Mesothelial cell of epicardium (in vitro differentiated cells): ENCODE measurements around the gene TANGO6. TPM values are rescaled to one million over a fixed set of nuclear protein-coding genes. Genes with fewer than 3 reads are reported as not detected.

Experiments
- DNase-seq, 2 experiments: peaks; one replicate each; pipeline ENCODE4 v3.0.0; 2021; ENCODE audit warnings: low spot score in 2 of 2; ENCODE audit not compliant: unreplicated experiment in 2 of 2
- H3K27ac Mint-ChIP-seq: 2 replicates; pipeline ENCODE4 v1.8.0; 2021; ENCODE audit warnings: mixed read lengths
- H3K27me3 Mint-ChIP-seq: 2 replicates; pipeline ENCODE4 v1.8.0; 2021; ENCODE audit warnings: low read depth, mixed read lengths
- H3K36me3 Mint-ChIP-seq: 2 replicates; pipeline ENCODE4 v1.8.0; 2021; ENCODE audit warnings: mixed read lengths
- H3K4me1 Mint-ChIP-seq: 2 replicates; pipeline ENCODE4 v1.8.0; 2021; ENCODE audit warnings: mixed read lengths
- H3K4me3 Mint-ChIP-seq: 2 replicates; pipeline ENCODE4 v1.8.0; 2021; ENCODE audit warnings: mild to moderate bottlenecking, moderate library complexity, mixed read lengths
- H3K9me3 Mint-ChIP-seq: 2 replicates; pipeline ENCODE4 v1.8.0; 2021; ENCODE audit warnings: mixed read lengths
- CTCF ChIP-seq: fragments of 200-600 bp; sonication (generic); IDR thresholded peaks from one replicate; pipeline ENCODE4 v1.5.0; 2021; ENCODE audit warnings: antibody characterized with exemption; ENCODE audit not compliant: unreplicated experiment
- total RNA-seq: library from RNA; stranded (reverse); gene quantifications from 3 replicates; pipeline ENCODE4 v1.2.1, GENCODE V29; 2021

Gene TANGO6
- total RNA-seq, 1 donor from 2014 or later = 12.8 TPM

GRCh38 chr16:68951991-68952877 is 108.9 kb downstream of the TANGO6 start:
- no peak for TF ChIP-seq CTCF
- Mint-ChIP-seq H3K4me3 (no peak overlapping the region), H3K27me3 (no peaks in the 10 kb centered on the region), H3K9me3 (peaks cover 3% of the 10 kb centered on the region), H3K27ac (no peak overlapping the region), H3K36me3 (no peaks in the 10 kb centered on the region), H3K4me1 (no peaks in the 10 kb centered on the region)
- no peak for DNase-seq

GRCh38 chr16:68954911-68955635 is 111.7 kb downstream of the TANGO6 start:
- no peaks in the 10 kb centered on the region for H3K4me1 Mint-ChIP-seq
- no peaks in the 10 kb centered on the region for H3K27me3 Mint-ChIP-seq
- no peak for DNase-seq
- H3K27ac Mint-ChIP-seq = no peak overlapping the region
- no peak overlapping the region for H3K4me3 Mint-ChIP-seq
- no peak for TF ChIP-seq CTCF
- H3K9me3 Mint-ChIP-seq = no peaks in the 10 kb centered on the region
- no peaks in the 10 kb centered on the region for H3K36me3 Mint-ChIP-seq

- TF ChIP-seq CTCF = no peak
- H3K4me1 Mint-ChIP-seq = no peaks in the 10 kb centered on the region
- no peaks in the 10 kb centered on the region for H3K27me3 Mint-ChIP-seq
- no peak for DNase-seq
- no peak overlapping the region for H3K4me3 Mint-ChIP-seq
- peaks cover 6% of the 10 kb centered on the region for H3K9me3 Mint-ChIP-seq
- no peak overlapping the region for H3K27ac Mint-ChIP-seq
- H3K36me3 Mint-ChIP-seq = peaks cover 5% of the 10 kb centered on the region
Observed at GRCh38 chr16:68960910-68961309, 117.6 kb downstream of the TANGO6 start.

GRCh38 chr16:68961778-68962402 is 118.6 kb downstream of the TANGO6 start:
- Mint-ChIP-seq H3K9me3 (peaks cover 6% of the 10 kb centered on the region), H3K4me3 (no peak overlapping the region), H3K4me1 (no peaks in the 10 kb centered on the region), H3K27me3 (no peaks in the 10 kb centered on the region), H3K36me3 (peaks cover 5% of the 10 kb centered on the region), H3K27ac (no peak overlapping the region)
- DNase-seq = no peak
- TF ChIP-seq CTCF = no peak

- no peak for TF ChIP-seq CTCF
- Mint-ChIP-seq H3K4me3 (no peak overlapping the region), H3K36me3 (peaks cover 2% of the 10 kb centered on the region), H3K27ac (no peak overlapping the region), H3K4me1 (peaks cover 7% of the 10 kb centered on the region), H3K9me3 (no peaks in the 10 kb centered on the region), H3K27me3 (no peaks in the 10 kb centered on the region)
- no peak for DNase-seq
Observed at GRCh38 chr16:68969338-68969737, 126.0 kb downstream of the TANGO6 start.
